Right atrium auricular region (tissue), 2 donors: ENCODE measurements around the gene EEF1A2. TPM values are rescaled to one million over a fixed set of nuclear protein-coding genes. Genes with fewer than 3 reads are reported as not detected.

ENCODE experiments used
- DNase-seq: peaks from one replicate; pipeline ENCODE4 v3.0.0-alpha.2; 2019; ENCODE audit warnings: low spot score
- H3K27ac ChIP-seq, 2 donors: fragments of 200-600 bp; sonication (generic); 1 replicate in 1 of 2; 2 replicates in 1 of 2; pipeline ENCODE4 v1.5.1; 2016 to 2019
- H3K27me3 ChIP-seq, 2 donors: fragments of 200-600 bp; sonication (generic); one replicate each; pipeline versions ENCODE4 v1.5.1 to v1.6.0; 2017 to 2019
- H3K36me3 ChIP-seq: fragments of 200-600 bp; sonication (generic); one replicate; pipeline ENCODE4 v1.5.1; 2016
- H3K4me1 ChIP-seq, 2 donors: fragments of 200-600 bp; sonication (generic); one replicate each; pipeline versions ENCODE4 v1.5.1 to v1.6.0; 2017 to 2019
- H3K4me3 ChIP-seq, 2 donors: fragments of 200-600 bp; sonication (generic); 1 replicate in 1 of 2; 2 replicates in 1 of 2; pipeline ENCODE4 v1.5.1; 2017 to 2019; ENCODE audit warnings: mild to moderate bottlenecking in 1 of 2, moderate library complexity in 1 of 2
- H3K9me3 ChIP-seq, 2 donors: fragments of 200-600 bp; sonication (generic); one replicate each; pipeline ENCODE4 v1.5.1; 2019
- CTCF ChIP-seq, 2 donors: fragments of 200-600 bp; sonication (generic); IDR thresholded peaks; one replicate each; pipeline ENCODE4 v1.5.1; 2019; ENCODE audit warnings: antibody characterized with exemption in 2 of 2
- total RNA-seq, 2 donors: library from RNA; depleted of rRNA; stranded (reverse); fragments of >200 nt; gene quantifications; one replicate each; pipeline ENCODE4 v1.1.0, GENCODE V29; 2016

Gene EEF1A2
- total RNA-seq, 2 donors from 2014 or later = 797 to 886 TPM

- no peak for DNase-seq
- no peaks in the 10 kb centered on the region for H3K9me3 ChIP-seq
- no peaks in the 10 kb centered on the region for H3K36me3 ChIP-seq
- TF ChIP-seq CTCF (IDR thresholded peaks at IDR 0.05) = no peak
- H3K4me1 ChIP-seq = no peaks in the 10 kb centered on the region
- H3K27ac ChIP-seq = no peak overlapping the region
- H3K4me3 ChIP-seq = no peak overlapping the region
- H3K27me3 ChIP-seq = no peaks in the 10 kb centered on the region
Measured at GRCh38 chr20:63465380-63466249, 33.3 kb downstream of the EEF1A2 start.

GRCh38 chr20:63464289-63464635 is 34.6 kb downstream of the EEF1A2 start:
- Histone ChIP-seq H3K36me3 (no peaks in the 10 kb centered on the region), H3K9me3 (no peaks in the 10 kb centered on the region), H3K4me3 (no peak overlapping the region), H3K4me1 (no peaks in the 10 kb centered on the region), H3K27ac (no peak overlapping the region), H3K27me3 (no peaks in the 10 kb centered on the region)
- DNase-seq = no peak
- TF ChIP-seq CTCF (IDR thresholded peaks at IDR 0.05) = no peak

- Histone ChIP-seq H3K4me1 (no peaks in the 10 kb centered on the region), H3K4me3 (no peak overlapping the region), H3K27ac (no peak overlapping the region), H3K36me3 (no peaks in the 10 kb centered on the region), H3K27me3 (no peaks in the 10 kb centered on the region), H3K9me3 (no peaks in the 10 kb centered on the region)
- no peak for DNase-seq
- TF ChIP-seq CTCF (IDR thresholded peaks at IDR 0.05) = no peak
Measured at GRCh38 chr20:63463400-63464288, 35.2 kb downstream of the EEF1A2 start.

- Histone ChIP-seq H3K36me3 (no peaks in the 10 kb centered on the region), H3K4me3 (no peak overlapping the region), H3K9me3 (no peaks in the 10 kb centered on the region), H3K4me1 (peaks cover 0 to 9% of the 10 kb centered on the region in 2 donors), H3K27me3 (no peaks in the 10 kb centered on the region), H3K27ac (no peak overlapping the region)
- no peak for TF ChIP-seq CTCF (IDR thresholded peaks at IDR 0.05)
- DNase-seq = no peak
Measured at GRCh38 chr20:63462244-63462643, 36.6 kb downstream of the EEF1A2 start.

- no peaks in the 10 kb centered on the region for H3K36me3 ChIP-seq
- peaks cover 0 to 19% of the 10 kb centered on the region in 2 donors for H3K4me1 ChIP-seq
- no peaks in the 10 kb centered on the region for H3K9me3 ChIP-seq
- H3K27ac ChIP-seq = no peak overlapping the region
- no peak for TF ChIP-seq CTCF (IDR thresholded peaks at IDR 0.05)
- no peaks in the 10 kb centered on the region for H3K27me3 ChIP-seq
- no peak overlapping the region for H3K4me3 ChIP-seq
- no peak for DNase-seq
Measured at GRCh38 chr20:63461104-63461763, 37.6 kb downstream of the EEF1A2 start.
